ENCODE results near the gene KIAA0513.

The KIAA0513 gene

GRCh38 chr16:85129876-85130704, 102.5 kb downstream of the KIAA0513 start:
- H3K4me3 ChIP-seq (ENCODE audit: low read depth, low read length), result no peak overlapping the region

- no peak overlapping the region for H3K4me3 ChIP-seq (ENCODE audit: low read depth, low read length)
These were observed 103.1 kb downstream of the KIAA0513 start for GRCh38 chr16:85130705-85131028.

- H3K4me3 ChIP-seq (ENCODE audit: low read depth, low read length), result no peak overlapping the region
These were observed 105.1 kb downstream of the KIAA0513 start for GRCh38 chr16:85132456-85133289.

- H3K4me3 ChIP-seq (ENCODE audit: low read depth, low read length), result no peak overlapping the region
These were observed 105.7 kb downstream of the KIAA0513 start for GRCh38 chr16:85133290-85133599.

GRCh38 chr16:85134076-85134788, 106.6 kb downstream of the KIAA0513 start:
- H3K4me3 ChIP-seq (ENCODE audit: low read depth, low read length), result no peak overlapping the region

GRCh38 chr16:85134789-85135142, 107.2 kb downstream of the KIAA0513 start:
- H3K4me3 ChIP-seq (ENCODE audit: low read depth, low read length), result no peak overlapping the region

- H3K4me3 ChIP-seq (ENCODE audit: low read depth, low read length), result no peak overlapping the region
These were observed 108.7 kb downstream of the KIAA0513 start for GRCh38 chr16:85136213-85136701.

GRCh38 chr16:85136702-85137322, 109.2 kb downstream of the KIAA0513 start:
- H3K4me3 ChIP-seq (ENCODE audit: low read depth, low read length), result no peak overlapping the region

GRCh38 chr16:85137323-85138072, 109.9 kb downstream of the KIAA0513 start:
- H3K4me3 ChIP-seq (ENCODE audit: low read depth, low read length), result no peak overlapping the region

- H3K4me3 ChIP-seq (ENCODE audit: low read depth, low read length), result no peak overlapping the region
These were observed 110.7 kb downstream of the KIAA0513 start for GRCh38 chr16:85138073-85138824.

GRCh38 chr16:85138825-85139627, 111.4 kb downstream of the KIAA0513 start:
- H3K4me3 ChIP-seq (ENCODE audit: low read depth, low read length), result no peak overlapping the region

- H3K4me3 ChIP-seq (ENCODE audit: low read depth, low read length), result no peak overlapping the region
These were observed 112.3 kb downstream of the KIAA0513 start for GRCh38 chr16:85139881-85140339.

- H3K4me3 ChIP-seq (ENCODE audit: low read depth, low read length), result no peak overlapping the region
These were observed 112.9 kb downstream of the KIAA0513 start for GRCh38 chr16:85140455-85141012.

GRCh38 chr16:85141491-85142128, 114.0 kb downstream of the KIAA0513 start:
- no peak overlapping the region for H3K4me3 ChIP-seq (ENCODE audit: low read depth, low read length)

- H3K4me3 ChIP-seq (ENCODE audit: low read depth, low read length), result no peak overlapping the region
These were observed 114.5 kb downstream of the KIAA0513 start for GRCh38 chr16:85142129-85142513.

- H3K4me3 ChIP-seq (ENCODE audit: low read depth, low read length), result no peak overlapping the region
These were observed 115.2 kb downstream of the KIAA0513 start for GRCh38 chr16:85142771-85143211.

Measured in iPS-11a (cell line).